GM19239 (cell line): ENCODE data around the gene SPINK8.
"Not testable (repeated sequence)": the region's sequence is repeated elsewhere in the genome, so short reads cannot be mapped to it uniquely, and the experiment has no call there.

ENCODE experiments used
- DNase-seq: peaks from one replicate; pipeline ENCODE4 v3.0.0; 2011; ENCODE audit warnings: low spot score; ENCODE audit not compliant: insufficient read length
- FAIRE-seq: peaks from 2 replicates; lab custom pipeline; 2011; peaks lifted over from hg19 to GRCh38; lab: Jason Lieb, UNC

SPINK8 gene

GRCh38 chr3:48333346-48334245 is at the start of gene SPINK8:
Gene SPINK8, minus strand, starts transcription at chr3:48333661. Its CDS starts 5,320 bp downstream, at chr3:48328341.
- not testable (repeated sequence) for FAIRE-seq, DNase-seq

- FAIRE-seq (no peak), DNase-seq (no peak)
Measured at GRCh38 chr3:48372862-48373435, 39.5 kb upstream of the SPINK8 start.

- FAIRE-seq (no peak), DNase-seq (no peak)
Measured at GRCh38 chr3:48372377-48372770, 38.9 kb upstream of the SPINK8 start.

GRCh38 chr3:48371651-48372376 is 38.4 kb upstream of the SPINK8 start, which contains the start of gene FBXW12:
Gene FBXW12, plus strand, starts transcription at chr3:48372219. Its CDS starts 549 bp downstream, at chr3:48372768.
- DNase-seq (no peak), FAIRE-seq (no peak)

- DNase-seq (no peak), FAIRE-seq (no peak)
Measured at GRCh38 chr3:48370333-48370713, 36.9 kb upstream of the SPINK8 start.

GRCh38 chr3:48369693-48370332 is 36.4 kb upstream of the SPINK8 start:
- DNase-seq (no peak), FAIRE-seq (no peak)

GRCh38 chr3:48367201-48367600 is 33.7 kb upstream of the SPINK8 start:
- DNase-seq (no peak), FAIRE-seq (no peak)

GRCh38 chr3:48364840-48365239 is 31.4 kb upstream of the SPINK8 start:
- DNase-seq (no peak), FAIRE-seq (no peak)

GRCh38 chr3:48361928-48362327 is 28.5 kb upstream of the SPINK8 start:
- no peak for DNase-seq
- FAIRE-seq = no peak

- no peak for FAIRE-seq
Measured at GRCh38 chr3:48356419-48356818, 23.0 kb upstream of the SPINK8 start.

GRCh38 chr3:48353987-48354386 is 20.5 kb upstream of the SPINK8 start:
- DNase-seq = no peak
- FAIRE-seq = no peak

More at GRCh38 chr3:48356419-48356818, 23.0 kb upstream of the SPINK8 start:
- DNase-seq = no peak

- FAIRE-seq (no peak), DNase-seq (no peak)
Measured at GRCh38 chr3:48352546-48352945, 19.1 kb upstream of the SPINK8 start.

- DNase-seq = no peak
Measured at GRCh38 chr3:48347500-48347899, 14.0 kb upstream of the SPINK8 start.

GRCh38 chr3:48345946-48346572 is 12.6 kb upstream of the SPINK8 start:
- DNase-seq (no peak), FAIRE-seq (no peak)

More at GRCh38 chr3:48347500-48347899, 14.0 kb upstream of the SPINK8 start:
- FAIRE-seq = no peak

GRCh38 chr3:48344867-48345507 is 11.5 kb upstream of the SPINK8 start:
- FAIRE-seq (no peak), DNase-seq (no peak)

GRCh38 chr3:48343432-48343831 is 10.0 kb upstream of the SPINK8 start:
- no peak for FAIRE-seq
- no peak for DNase-seq

GRCh38 chr3:48338635-48339034 is 5.2 kb upstream of the SPINK8 start:
- no peak for FAIRE-seq
- DNase-seq = no peak

- not testable (repeated sequence) for DNase-seq, FAIRE-seq
Measured at GRCh38 chr3:48337536-48337935, 4.1 kb upstream of the SPINK8 start.

- FAIRE-seq, DNase-seq: not testable (repeated sequence)
Measured at GRCh38 chr3:48335286-48335685, 1.8 kb upstream of the SPINK8 start.
